ENCODE data around the gene COL27A1.

The COL27A1 gene

GRCh38 chr9:114149181-114149580, 6.2 kb upstream of the COL27A1 start:
- DNase-seq (ENCODE audit: low read depth), result no peak

GRCh38 chr9:114149765-114150340, 5.5 kb upstream of the COL27A1 start:
- DNase-seq (ENCODE audit: low read depth), result no peak

- no peak for DNase-seq (ENCODE audit: low read depth)
These were observed 4.7 kb upstream of the COL27A1 start for GRCh38 chr9:114150608-114151007.

GRCh38 chr9:114151426-114151956, 3.8 kb upstream of the COL27A1 start:
- DNase-seq (ENCODE audit: low read depth), result no peak

- no peak for DNase-seq (ENCODE audit: low read depth)
These were observed 1.4 kb upstream of the COL27A1 start for GRCh38 chr9:114153761-114154599.

- no peak for DNase-seq (ENCODE audit: low read depth)
These were observed 686 bp upstream of the COL27A1 start for GRCh38 chr9:114154600-114155102.

GRCh38 chr9:114155995-114156656, 789 bp downstream of the COL27A1 start:
- no peak for DNase-seq (ENCODE audit: low read depth)

- no peak for DNase-seq (ENCODE audit: low read depth)
These were observed 1.5 kb downstream of the COL27A1 start for GRCh38 chr9:114156657-114157421.

GRCh38 chr9:114157516-114158176, 2.3 kb downstream of the COL27A1 start:
- no peak for DNase-seq (ENCODE audit: low read depth)

- DNase-seq (ENCODE audit: low read depth), result no peak
These were observed 3.3 kb downstream of the COL27A1 start for GRCh38 chr9:114158482-114159130.

- DNase-seq (ENCODE audit: low read depth), result no peak
These were observed 4.4 kb downstream of the COL27A1 start for GRCh38 chr9:114159691-114160090.

GRCh38 chr9:114161513-114161912, 6.2 kb downstream of the COL27A1 start:
- no peak for DNase-seq (ENCODE audit: low read depth)

GRCh38 chr9:114163517-114163951, 8.2 kb downstream of the COL27A1 start:
- no peak for DNase-seq (ENCODE audit: low read depth)

- DNase-seq (ENCODE audit: low read depth), result no peak
These were observed 9.0 kb downstream of the COL27A1 start for GRCh38 chr9:114164191-114164794.

- DNase-seq (ENCODE audit: low read depth), result no peak
These were observed 10.2 kb downstream of the COL27A1 start for GRCh38 chr9:114165407-114166102.

GRCh38 chr9:114166103-114166470, 10.8 kb downstream of the COL27A1 start:
- DNase-seq (ENCODE audit: low read depth), result no peak

- DNase-seq (ENCODE audit: low read depth), result no peak
These were observed 11.6 kb downstream of the COL27A1 start for GRCh38 chr9:114166614-114167572.

- DNase-seq (ENCODE audit: low read depth), result no peak
These were observed 12.3 kb downstream of the COL27A1 start for GRCh38 chr9:114167591-114168091.

Measured in stromal cell of bone marrow (primary cell).